Epithelial cell of proximal tubule (primary cell): Measurements from ENCODE around the gene PDCD1. TPM values are rescaled to one million over a fixed set of nuclear protein-coding genes. Genes with fewer than 3 reads are reported as not detected.
"Not testable (repeated sequence)": the region's sequence is repeated elsewhere in the genome, so short reads cannot be mapped to it uniquely, and the experiment has no call there.

Experiments
- DNase-seq: peaks from one replicate; pipeline ENCODE4 v3.0.0-alpha.2; 2011; ENCODE audit warnings: low read depth
- H3K4me3 ChIP-seq: 2 replicates; pipeline ENCODE4 v1.5.1; 2011; ENCODE audit warnings: low read depth, mild to moderate bottlenecking, low read length
- CTCF ChIP-seq: conservative IDR thresholded peaks from 2 replicates; pipeline ENCODE4 v1.5.1; 2012; ENCODE audit warnings: low read depth, mild to moderate bottlenecking, low read length
- total RNA-seq: library from RNA; depleted of rRNA; stranded (reverse); fragments of >200 nt; gene quantifications from 2 replicates; pipeline ENCODE4 v1.2.3, GENCODE V29; 2015

Gene PDCD1
- 0.29 and 0.92 TPM in 2 replicates for total RNA-seq

GRCh38 chr2:241858206-241859016, at the start of gene PDCD1:
PDCD1 (minus strand) TSS chr2:241858894; CDS start chr2:241858838, 56 bp downstream.
- no peak for TF ChIP-seq CTCF
- no peak for DNase-seq
- H3K4me3 ChIP-seq, result no peak within 1 kb of the TSS

- not testable (repeated sequence) for H3K4me3 ChIP-seq, DNase-seq
Observed at GRCh38 chr2:241907831-241908230, 49.1 kb upstream of the PDCD1 start.

- H3K4me3 ChIP-seq, result no peak overlapping the region
- TF ChIP-seq CTCF, result no peak
- no peak for DNase-seq
Observed at GRCh38 chr2:241906826-241907570, 48.3 kb upstream of the PDCD1 start.

- DNase-seq, H3K4me3 ChIP-seq: not testable (repeated sequence)
Observed at GRCh38 chr2:241906378-241906770, 47.7 kb upstream of the PDCD1 start.

- H3K4me3 ChIP-seq, result no peak overlapping the region
- no peak for DNase-seq
- TF ChIP-seq CTCF, result no peak
Observed at GRCh38 chr2:241905716-241906377, 47.2 kb upstream of the PDCD1 start.

- no peak overlapping the region for H3K4me3 ChIP-seq
- no peak for TF ChIP-seq CTCF
- no peak for DNase-seq
Observed at GRCh38 chr2:241904791-241905710, 46.4 kb upstream of the PDCD1 start.

GRCh38 chr2:241904011-241904718, 45.5 kb upstream of the PDCD1 start:
- no peak for DNase-seq
- no peak for TF ChIP-seq CTCF
- H3K4me3 ChIP-seq, result no peak overlapping the region
